K562 (cell line): ENCODE results near the gene ZFP62.

Source experiments
- SNIP1 ChIP-seq: fragments of 450-650 bp; IDR thresholded peaks from 2 replicates; pipeline ENCODE4 v1.7.1; 2017; ENCODE audit warnings: low read depth, mild to moderate bottlenecking
- TCF15 ChIP-seq: fragments of 250-450 bp; sonication (Bioruptor Pico); IDR thresholded peaks from 2 replicates; pipeline ENCODE4 v1.8.0; 2022; ENCODE audit warnings: moderate library complexity, mild to moderate bottlenecking, inconsistent platforms
- ZNF609 ChIP-seq: sonication (generic); formaldehyde crosslinking; IDR thresholded peaks from 2 replicates; pipeline ENCODE4 v1.8.1; 2023; ENCODE audit warnings: missing genetic modification reagents, mild to moderate bottlenecking, borderline replicate concordance

- TF ChIP-seq ZNF609 (no peak), TCF15 (no peak), SNIP1 (no peak)
Observed at GRCh38 chr5:180844858-180845257, 16.2 kb downstream of the ZFP62 start.
